ENCODE data around the gene ERVFRD-1. TPM values are rescaled to one million over a fixed set of nuclear protein-coding genes. Genes with fewer than 3 reads are reported as not detected.

The ERVFRD-1 gene
- total and polyA plus RNA-seq, 9 donors, result 0.04 to 0.39 (median 0.11) TPM

GRCh38 chr6:11055127-11055627, 56.3 kb downstream of the ERVFRD-1 start:
- Histone ChIP-seq H3K9me3 (replicated peaks; ENCODE audit: control insufficient read depth, low read depth, low read length) (no peaks in the 10 kb centered on the region), H3K4me1 (ENCODE audit: control insufficient read depth, insufficient read depth, low read length) (no peaks in the 10 kb centered on the region), H3K4me3 (ENCODE audit: low read length) (no peak overlapping the region), H3K27ac (ENCODE audit: low read length) (no peak overlapping the region), H3K36me3 (ENCODE audit: control insufficient read depth, insufficient read depth, low read length) (no peaks in the 10 kb centered on the region), H3K27me3 (ENCODE audit: control insufficient read depth, insufficient read depth, low read length) (no peaks in the 10 kb centered on the region)
- no peak for DNase-seq
- no CpG with 5 or more reads among the region's 4 CpGs for WGBS (ENCODE audit: insufficient coverage)

DNA sequence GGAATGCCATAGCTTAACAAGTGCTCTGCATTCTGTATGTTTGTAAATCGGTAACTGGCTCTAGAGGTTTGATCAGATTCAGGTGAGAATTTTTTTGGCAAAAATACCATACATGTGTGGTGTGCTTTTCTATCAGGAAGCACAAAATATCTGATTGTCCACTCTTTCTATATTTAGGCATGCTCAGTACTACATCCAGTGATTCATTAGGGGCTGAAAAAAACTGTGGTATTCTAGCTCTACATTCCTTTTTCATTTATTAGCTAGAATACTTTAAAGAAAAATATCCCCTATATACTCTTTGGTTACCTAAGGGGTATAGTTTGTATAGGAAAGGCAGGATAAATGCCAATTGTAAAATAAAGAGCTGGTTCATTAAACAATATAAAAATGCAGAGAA, 56.8 kb downstream of the ERVFRD-1 start:
- H3K27me3 ChIP-seq (ENCODE audit: control insufficient read depth, insufficient read depth, low read length), result no peaks in the 10 kb centered on the region
- no peaks in the 10 kb centered on the region for H3K4me1 ChIP-seq (ENCODE audit: control insufficient read depth, insufficient read depth, low read length)
- H3K4me3 ChIP-seq (ENCODE audit: low read length), result no peak overlapping the region
- H3K9me3 ChIP-seq (replicated peaks; ENCODE audit: control insufficient read depth, low read depth, low read length), result no peaks in the 10 kb centered on the region
- no CpG with 5 or more reads among the region's 1 CpG for WGBS (ENCODE audit: insufficient coverage)
- no peaks in the 10 kb centered on the region for H3K36me3 ChIP-seq (ENCODE audit: control insufficient read depth, insufficient read depth, low read length)
- no peak overlapping the region for H3K27ac ChIP-seq (ENCODE audit: low read length)
- DNase-seq, result no peak

GRCh38 chr6:11053307-11053706, 58.2 kb downstream of the ERVFRD-1 start:
- Histone ChIP-seq H3K4me1 (ENCODE audit: control insufficient read depth, insufficient read depth, low read length) (no peaks in the 10 kb centered on the region), H3K36me3 (ENCODE audit: control insufficient read depth, insufficient read depth, low read length) (no peaks in the 10 kb centered on the region), H3K9me3 (replicated peaks; ENCODE audit: control insufficient read depth, low read depth, low read length) (no peaks in the 10 kb centered on the region), H3K4me3 (ENCODE audit: low read length) (no peak overlapping the region), H3K27me3 (ENCODE audit: control insufficient read depth, insufficient read depth, low read length) (no peaks in the 10 kb centered on the region), H3K27ac (ENCODE audit: low read length) (no peak overlapping the region)
- DNase-seq, result no peak
- no CpG with 5 or more reads among the region's 5 CpGs for WGBS (ENCODE audit: insufficient coverage)

Other genes starting within 250 kb of the ERVFRD-1 start
- gene GCM2, start 229.7 kb downstream of the ERVFRD-1 start, total RNA-seq, result not detected
- not detected for gene GCM2, start 229.7 kb downstream of the ERVFRD-1 start, polyA plus RNA-seq (ENCODE audit: insufficient read depth in 1 of 8, insufficient read length in 8 of 8, low replicate concordance in 1 of 8)
- gene SYCP2L, start 224.7 kb downstream of the ERVFRD-1 start, total RNA-seq, result 2.6 TPM
- gene SYCP2L, start 224.7 kb downstream of the ERVFRD-1 start, polyA plus RNA-seq (ENCODE audit: insufficient read depth in 1 of 8, insufficient read length in 8 of 8, low replicate concordance in 1 of 8), result 1 to 10 TPM in 6 of 8 donors, under 1 TPM in 2; 0.59 to 3.5 (median 2.0) TPM
- gene ELOVL2, start 67.4 kb downstream of the ERVFRD-1 start, total RNA-seq, result 1.5 TPM
- gene ELOVL2, start 67.4 kb downstream of the ERVFRD-1 start, polyA plus RNA-seq (ENCODE audit: insufficient read depth in 1 of 8, insufficient read length in 8 of 8, low replicate concordance in 1 of 8), result 1 to 10 TPM; 2.0 to 3.6 (median 2.7) TPM
- gene SMIM13, start 17.9 kb downstream of the ERVFRD-1 start, total RNA-seq, result 6.6 TPM
- gene SMIM13, start 17.9 kb downstream of the ERVFRD-1 start, polyA plus RNA-seq (ENCODE audit: insufficient read depth in 1 of 8, insufficient read length in 8 of 8, low replicate concordance in 1 of 8), result 10 to 100 TPM in 3 of 8 donors, 1 to 10 TPM in 5; 7.0 to 13.5 (median 9.4) TPM
- 18.4 TPM for gene NEDD9, start 120.9 kb upstream of the ERVFRD-1 start, total RNA-seq
- 10 to 100 TPM in 6 of 8 donors, 1 to 10 TPM in 2; 7.3 to 17.5 (median 12.6) TPM for gene NEDD9, start 120.9 kb upstream of the ERVFRD-1 start, polyA plus RNA-seq (ENCODE audit: insufficient read depth in 1 of 8, insufficient read length in 8 of 8, low replicate concordance in 1 of 8)